Activated effector memory CD4-positive, alpha-beta T cell treated with anti-CD3 and anti-CD28 coated beads, Interleukin-2, amount 50 U/mL, for 16 hours (primary cell): ENCODE measurements around the gene SLC6A7.

Experiments
- DNase-seq: peaks from one replicate; pipeline ENCODE4 v3.0.0-alpha.2; 2020

Gene SLC6A7

GRCh38 chr5:150189728-150190502 lies at the start of gene SLC6A7:
TSS of gene SLC6A7 (plus strand) at chr5:150190062. CDS start at chr5:150190328, 266 bp downstream.
- no peak for DNase-seq

- no peak for DNase-seq
Measured at GRCh38 chr5:150140830-150141229, 49.0 kb upstream of the SLC6A7 start.

GRCh38 chr5:150141544-150142184 lies 48.2 kb upstream of the SLC6A7 start:
- no peak for DNase-seq

- DNase-seq, result no peak
Measured at GRCh38 chr5:150142185-150142958, 47.5 kb upstream of the SLC6A7 start.

GRCh38 chr5:150142959-150143349 lies 46.9 kb upstream of the SLC6A7 start:
- no peak for DNase-seq

- no peak for DNase-seq
Measured at GRCh38 chr5:150143350-150144245, 46.3 kb upstream of the SLC6A7 start.

GRCh38 chr5:150144246-150144801 lies 45.5 kb upstream of the SLC6A7 start:
- DNase-seq, result no peak

- DNase-seq, result no peak
Measured at GRCh38 chr5:150144879-150145278, 45.0 kb upstream of the SLC6A7 start.

GRCh38 chr5:150146235-150146634 lies 43.6 kb upstream of the SLC6A7 start:
- DNase-seq, result no peak

- DNase-seq, result no peak
Measured at GRCh38 chr5:150146862-150147601, 42.8 kb upstream of the SLC6A7 start.

GRCh38 chr5:150147670-150148069 lies 42.2 kb upstream of the SLC6A7 start:
- no peak for DNase-seq

GRCh38 chr5:150148117-150148927 lies 41.5 kb upstream of the SLC6A7 start:
- no peak for DNase-seq

- DNase-seq, result no peak
Measured at GRCh38 chr5:150149618-150150017, 40.2 kb upstream of the SLC6A7 start.

GRCh38 chr5:150152636-150153462 lies 37.0 kb upstream of the SLC6A7 start:
- no peak for DNase-seq

- no peak for DNase-seq
Measured at GRCh38 chr5:150153483-150153882, 36.4 kb upstream of the SLC6A7 start.

GRCh38 chr5:150153957-150154617 lies 35.8 kb upstream of the SLC6A7 start:
- DNase-seq, result no peak

- no peak for DNase-seq
Measured at GRCh38 chr5:150154618-150155128, 35.2 kb upstream of the SLC6A7 start.

GRCh38 chr5:150155258-150156026 lies 34.4 kb upstream of the SLC6A7 start, which contains the start of gene PDGFRB:
TSS of gene PDGFRB (minus strand) at chr5:150155845. CDS start at chr5:150137047, 18,798 bp downstream.
- DNase-seq, result no peak
